Measurements from ENCODE around the gene FCF1. TPM values are rescaled to one million over a fixed set of nuclear protein-coding genes. Genes with fewer than 3 reads are reported as not detected.

Gene FCF1
- total and polyA plus RNA-seq, 2 of the 13 experiments (the other 11 are each of a cell fraction or from before 2014, with no cell fraction given), result 31.0 to 44.4 TPM

- TF ChIP-seq NONO (IDR thresholded peaks at IDR 0.05) (no peak), NONO (CRISPR knock-in tag; conservative IDR thresholded peaks at IDR 0.05) (peak; percentile 77; the same call in 1 of the 2 replicates), PRMT3 (CRISPR knock-in tag; IDR thresholded peaks at IDR 0.05; ENCODE audit: borderline replicate concordance, low read depth) (no peak), PTBP1 (IDR thresholded peaks at IDR 0.05; ENCODE audit: low read depth, low read length, poor library complexity, severe bottlenecking) (no peak), CEBPZ (IDR thresholded peaks at IDR 0.05; ENCODE audit: low read length) (no peak), MXD4 (CRISPR knock-in tag; IDR thresholded peaks at IDR 0.05) (peak; percentile 51; the same call in 1 of the 2 replicates), DPF2 (CRISPR knock-in tag; IDR thresholded peaks at IDR 0.05; ENCODE audit: borderline replicate concordance, low read depth) (no peak), NR3C1 (CRISPR knock-in tag; IDR thresholded peaks at IDR 0.05) (no peak), ZNF335 (CRISPR knock-in tag; IDR thresholded peaks at IDR 0.05) (no peak; the same call in 1 of the 2 replicates), SOX13 (IDR thresholded peaks at IDR 0.05) (no peak), SOX13 (CRISPR knock-in tag; conservative IDR thresholded peaks at IDR 0.05 in 1 of 2, IDR thresholded peaks at IDR 0.05 in 1 of 2) (peak in 1 of 2 experiments; percentile 42; a peak in 1 of 4 replicates), ZNF652 (CRISPR knock-in tag; IDR thresholded peaks at IDR 0.05; ENCODE audit: borderline replicate concordance, low read depth) (no peak), ZNF317 (CRISPR knock-in tag; IDR thresholded peaks at IDR 0.05) (no peak), FOXO1 (CRISPR knock-in tag; IDR thresholded peaks at IDR 0.05) (no peak), ZBTB4 (CRISPR knock-in tag; IDR thresholded peaks at IDR 0.05; ENCODE audit: borderline replicate concordance) (0 out of 2 replicates have a peak, but pooled peaks have one; percentile 26), FOXA3 (CRISPR knock-in tag; IDR thresholded peaks at IDR 0.05) (peak; percentile 22; the same call in 1 of the 2 replicates)
- TF ChIP-seq, protein P1, sequence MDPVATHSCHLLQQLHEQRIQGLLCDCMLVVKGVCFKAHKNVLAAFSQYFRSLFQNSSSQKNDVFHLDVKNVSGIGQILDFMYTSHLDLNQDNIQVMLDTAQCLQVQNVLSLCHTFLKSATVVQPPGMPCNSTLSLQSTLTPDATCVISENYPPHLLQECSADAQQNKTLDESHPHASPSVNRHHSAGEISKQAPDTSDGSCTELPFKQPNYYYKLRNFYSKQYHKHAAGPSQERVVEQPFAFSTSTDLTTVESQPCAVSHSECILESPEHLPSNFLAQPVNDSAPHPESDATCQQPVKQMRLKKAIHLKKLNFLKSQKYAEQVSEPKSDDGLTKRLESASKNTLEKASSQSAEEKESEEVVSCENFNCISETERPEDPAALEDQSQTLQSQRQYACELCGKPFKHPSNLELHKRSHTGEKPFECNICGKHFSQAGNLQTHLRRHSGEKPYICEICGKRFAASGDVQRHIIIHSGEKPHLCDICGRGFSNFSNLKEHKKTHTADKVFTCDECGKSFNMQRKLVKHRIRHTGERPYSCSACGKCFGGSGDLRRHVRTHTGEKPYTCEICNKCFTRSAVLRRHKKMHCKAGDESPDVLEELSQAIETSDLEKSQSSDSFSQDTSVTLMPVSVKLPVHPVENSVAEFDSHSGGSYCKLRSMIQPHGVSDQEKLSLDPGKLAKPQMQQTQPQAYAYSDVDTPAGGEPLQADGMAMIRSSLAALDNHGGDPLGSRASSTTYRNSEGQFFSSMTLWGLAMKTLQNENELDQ (CRISPR knock-in tag; IDR thresholded peaks at IDR 0.05; ENCODE audit: borderline replicate concordance), result no peak
- TF ChIP-seq, protein P2, sequence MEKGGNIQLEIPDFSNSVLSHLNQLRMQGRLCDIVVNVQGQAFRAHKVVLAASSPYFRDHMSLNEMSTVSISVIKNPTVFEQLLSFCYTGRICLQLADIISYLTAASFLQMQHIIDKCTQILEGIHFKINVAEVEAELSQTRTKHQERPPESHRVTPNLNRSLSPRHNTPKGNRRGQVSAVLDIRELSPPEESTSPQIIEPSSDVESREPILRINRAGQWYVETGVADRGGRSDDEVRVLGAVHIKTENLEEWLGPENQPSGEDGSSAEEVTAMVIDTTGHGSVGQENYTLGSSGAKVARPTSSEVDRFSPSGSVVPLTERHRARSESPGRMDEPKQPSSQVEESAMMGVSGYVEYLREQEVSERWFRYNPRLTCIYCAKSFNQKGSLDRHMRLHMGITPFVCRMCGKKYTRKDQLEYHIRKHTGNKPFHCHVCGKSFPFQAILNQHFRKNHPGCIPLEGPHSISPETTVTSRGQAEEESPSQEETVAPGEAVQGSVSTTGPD (CRISPR knock-in tag; IDR thresholded peaks at IDR 0.05), result no peak
Measured at GRCh38 chr14:74762917-74763802, 50.2 kb downstream of the FCF1 start, which contains the start of gene YLPM1 (continued).
